ENCODE data around the gene SLC35B3. TPM values are rescaled to one million over a fixed set of nuclear protein-coding genes. Genes with fewer than 3 reads are reported as not detected.

SLC35B3 gene
- total and polyA plus RNA-seq, 10 of the 15 experiments (the other 5 are each of a cell fraction or from before 2014, with no cell fraction given), result 10.5 to 28.1 (median 12.4) TPM

DNA sequence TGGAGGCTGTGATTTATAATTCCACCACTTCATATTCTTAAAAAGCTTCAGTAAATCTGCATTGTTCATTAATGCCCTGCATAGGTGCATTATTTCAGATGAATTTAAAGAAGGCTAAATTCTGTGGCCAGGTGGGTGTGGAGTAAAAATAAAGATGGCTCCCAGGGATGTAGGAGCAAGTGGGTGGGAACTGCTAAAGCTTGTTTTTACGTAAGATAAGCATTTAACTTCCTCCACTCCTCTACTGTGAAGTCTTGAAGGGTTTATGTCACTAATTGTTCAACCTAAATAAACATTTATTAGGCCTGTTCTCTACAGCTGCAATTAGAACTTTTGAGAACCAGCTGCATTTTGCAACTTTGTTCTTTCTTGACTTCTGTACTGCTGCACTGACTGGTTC, 6.8 kb upstream of the SLC35B3 start:
- BruUV-seq (replicated peaks), result no TSS peak
- CTCF ChIA-PET, result no interaction called here
- H3K9ac ChIP-seq (ENCODE audit: control insufficient read depth, insufficient read depth, low read length), result no peak overlapping the region
- H3K4me3 ChIP-seq, result no peak overlapping the region
- no peaks in the 10 kb centered on the region for H3K4me1 ChIP-seq (ENCODE audit: control insufficient read depth, insufficient read depth, low read length)
- WGBS (ENCODE audit: insufficient coverage, insufficient replicate concordance, low lambda C conversion rate, missing lambda C conversion rate), result 61% methylated on average over 1 of the region's 1 CpG
- no peaks in the 10 kb centered on the region for H3K9me3 ChIP-seq (replicated peaks; ENCODE audit: control insufficient read depth, insufficient read depth, low read length)
- RAD21 ChIA-PET (ENCODE audit: unreplicated experiment), result no interaction called here
- POLR2A ChIA-PET, result interaction anchor here (0.7 kb wide), 1 partner anchor 10 kb away, joined by 4 read pairs; no protein-coding TSS in a partner anchor
- no peak for ATAC-seq
- intact Hi-C loops (cut with micrococcal nuclease; ENCODE audit: unreplicated experiment) (no loop called here), in situ Hi-C loops (cut with MboI) (no loop called here)
- SMC1A ChIA-PET (ENCODE audit: uncharacterized antibody, unreplicated experiment), result no interaction called here
- H3K27ac ChIP-seq (ENCODE audit: control insufficient read depth, insufficient read depth), result no peak overlapping the region
- no peak for FAIRE-seq
- no peak overlapping the region for H3K4me2 ChIP-seq (ENCODE audit: control insufficient read depth, insufficient read depth)
- H3K79me2 ChIP-seq (ENCODE audit: control insufficient read depth, insufficient read depth, low read length), result no peaks in the 10 kb centered on the region
- no peak overlapping the region for H2AFZ ChIP-seq (ENCODE audit: control insufficient read depth, low read depth, low read length)
- no peaks in the 10 kb centered on the region for H4K20me1 ChIP-seq (ENCODE audit: control insufficient read depth, insufficient read depth)
- no peak for DNase-seq (ENCODE audit: low read depth, low spot score)
- TF ChIP-seq ZBED1 (IDR thresholded peaks at IDR 0.05; ENCODE audit: borderline replicate concordance), result no peak
- TF ChIP-seq RFX5 (IDR thresholded peaks at IDR 0.05; ENCODE audit: low read depth, low read length), result no peak
- no peak for TF ChIP-seq FOXM1 (IDR thresholded peaks at IDR 0.05; ENCODE audit: low read depth, low read length)
- no peak for TF ChIP-seq CBFB (IDR thresholded peaks at IDR 0.05; ENCODE audit: low read depth)
- no peak for TF ChIP-seq EED (IDR thresholded peaks at IDR 0.05; ENCODE audit: low read depth)
- no peak for TF ChIP-seq STAT1 (conservative IDR thresholded peaks at IDR 0.05)
- no peak for TF ChIP-seq RAD21 (IDR thresholded peaks at IDR 0.05; ENCODE audit: insufficient read depth, low read depth, low read length)
- H3K27me3 ChIP-seq (replicated peaks in 1 of 2; ENCODE audit: control insufficient read depth in 2 of 2, insufficient read depth in 2 of 2, low read length in 1 of 2), result no peaks in the 10 kb centered on the region
- no peaks in the 10 kb centered on the region for H3K36me3 ChIP-seq (ENCODE audit: control insufficient read depth in 2 of 2, insufficient read depth in 2 of 2, low read length in 1 of 2)

- 38% methylated on average over 1 of the region's 1 CpG for WGBS (ENCODE audit: insufficient coverage, insufficient replicate concordance, low lambda C conversion rate, missing lambda C conversion rate)
- Histone ChIP-seq H3K4me1 (ENCODE audit: control insufficient read depth, insufficient read depth, low read length) (no peaks in the 10 kb centered on the region), H3K4me2 (ENCODE audit: control insufficient read depth, insufficient read depth) (no peak overlapping the region), H3K36me3 (ENCODE audit: control insufficient read depth in 2 of 2, insufficient read depth in 2 of 2, low read length in 1 of 2) (no peaks in the 10 kb centered on the region), H3K9me3 (replicated peaks; ENCODE audit: control insufficient read depth, insufficient read depth, low read length) (no peaks in the 10 kb centered on the region), H4K20me1 (ENCODE audit: control insufficient read depth, insufficient read depth) (no peaks in the 10 kb centered on the region), H3K79me2 (ENCODE audit: control insufficient read depth, insufficient read depth, low read length) (no peaks in the 10 kb centered on the region), H3K4me3 (no peak overlapping the region), H3K27ac (ENCODE audit: control insufficient read depth, insufficient read depth) (no peak overlapping the region), H3K9ac (ENCODE audit: control insufficient read depth, insufficient read depth, low read length) (no peak overlapping the region), H3K27me3 (replicated peaks in 1 of 2; ENCODE audit: control insufficient read depth in 2 of 2, insufficient read depth in 2 of 2, low read length in 1 of 2) (no peaks in the 10 kb centered on the region), H2AFZ (ENCODE audit: control insufficient read depth, low read depth, low read length) (no peak overlapping the region)
- BruUV-seq (replicated peaks), result no TSS peak
- intact Hi-C loops (cut with micrococcal nuclease; ENCODE audit: unreplicated experiment) (no loop called here), in situ Hi-C loops (cut with MboI) (no loop called here)
- ChIA-PET SMC1A (ENCODE audit: uncharacterized antibody, unreplicated experiment) (no interaction called here), POLR2A (interaction anchor here (0.7 kb wide), 1 partner anchor 9 kb away, joined by 4 read pairs; no protein-coding TSS in a partner anchor), CTCF (no interaction called here), RAD21 (ENCODE audit: unreplicated experiment) (no interaction called here)
- no peak for DNase-seq (ENCODE audit: low read depth, low spot score)
- no peak for ATAC-seq
- no peak for FAIRE-seq
- TF ChIP-seq WRNIP1 (IDR thresholded peaks at IDR 0.05; ENCODE audit: borderline replicate concordance, low read depth, low read length) (no peak), PAX5 (IDR thresholded peaks at IDR 0.05; ENCODE audit: borderline replicate concordance, low read depth, low read length) (no peak), TCF7 (IDR thresholded peaks at IDR 0.05; ENCODE audit: borderline replicate concordance) (no peak), ELK1 (IDR thresholded peaks at IDR 0.05; ENCODE audit: low read depth, low read length) (no peak), MTA2 (IDR thresholded peaks at IDR 0.05; ENCODE audit: low read depth) (no peak), ATF7 (IDR thresholded peaks at IDR 0.05; ENCODE audit: low read depth) (no peak), ZBTB33 (IDR thresholded peaks at IDR 0.05) (no peak), BMI1 (IDR thresholded peaks at IDR 0.05; ENCODE audit: borderline replicate concordance) (no peak), NKRF (conservative IDR thresholded peaks at IDR 0.05) (no peak)
Measured at GRCh38 chr6:8441452-8441851, 6.1 kb upstream of the SLC35B3 start.

All from GM12878 (cell line).